SK-N-DZ (cell line): Measurements from ENCODE around the gene TGFBR3L.

Experiments
- DNase-seq: peaks from one replicate; pipeline ENCODE4 v3.0.0-alpha.2; 2015; ENCODE audit warnings: low spot score

The TGFBR3L gene

DNA sequence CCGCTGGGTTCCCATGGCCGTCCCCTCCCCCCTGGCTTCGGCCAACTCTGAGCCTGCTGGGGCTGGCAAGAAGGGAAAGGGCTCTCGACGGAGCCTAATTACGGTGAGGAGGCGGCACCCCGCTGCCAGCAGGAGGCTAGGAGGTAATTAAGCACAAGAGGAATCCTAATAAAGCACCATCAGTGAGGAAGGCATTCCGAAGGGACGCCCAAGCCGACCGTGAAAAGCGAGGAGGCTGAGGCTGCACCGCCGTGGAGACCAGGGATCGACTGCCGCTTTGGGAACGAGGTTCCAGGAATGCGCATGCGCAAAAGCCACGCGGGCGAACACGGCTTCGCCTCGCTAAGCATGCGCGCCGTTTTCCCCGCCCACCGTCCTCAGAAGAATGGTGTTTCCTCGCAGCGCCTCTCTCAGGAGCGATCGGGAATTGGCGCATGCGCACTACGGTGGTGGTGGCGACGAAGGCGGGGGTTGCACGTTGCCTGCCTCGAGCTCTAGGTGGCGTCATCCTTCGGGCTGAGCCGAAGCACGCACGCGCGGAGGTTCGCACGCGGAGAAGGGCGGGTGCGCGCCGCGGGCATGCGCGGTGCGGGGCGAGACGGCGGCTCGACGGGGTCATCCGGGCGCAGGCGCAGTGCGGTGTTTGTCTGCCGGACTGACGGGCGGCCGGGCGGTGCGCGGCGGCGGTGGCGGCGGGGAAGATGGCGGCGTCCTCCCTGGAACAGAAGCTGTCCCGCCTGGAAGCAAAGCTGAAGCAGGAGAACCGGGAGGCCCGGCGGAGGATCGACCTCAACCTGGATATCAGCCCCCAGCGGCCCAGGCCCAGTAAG, 11.2 kb upstream of the TGFBR3L start, which contains the start of gene MAP2K7:
TSS of gene MAP2K7 (plus strand) at position 634 of the 830 bp plus-strand sequence. CDS start at position 702, 68 bp downstream.
- peak; percentile 98 for DNase-seq

DNA sequence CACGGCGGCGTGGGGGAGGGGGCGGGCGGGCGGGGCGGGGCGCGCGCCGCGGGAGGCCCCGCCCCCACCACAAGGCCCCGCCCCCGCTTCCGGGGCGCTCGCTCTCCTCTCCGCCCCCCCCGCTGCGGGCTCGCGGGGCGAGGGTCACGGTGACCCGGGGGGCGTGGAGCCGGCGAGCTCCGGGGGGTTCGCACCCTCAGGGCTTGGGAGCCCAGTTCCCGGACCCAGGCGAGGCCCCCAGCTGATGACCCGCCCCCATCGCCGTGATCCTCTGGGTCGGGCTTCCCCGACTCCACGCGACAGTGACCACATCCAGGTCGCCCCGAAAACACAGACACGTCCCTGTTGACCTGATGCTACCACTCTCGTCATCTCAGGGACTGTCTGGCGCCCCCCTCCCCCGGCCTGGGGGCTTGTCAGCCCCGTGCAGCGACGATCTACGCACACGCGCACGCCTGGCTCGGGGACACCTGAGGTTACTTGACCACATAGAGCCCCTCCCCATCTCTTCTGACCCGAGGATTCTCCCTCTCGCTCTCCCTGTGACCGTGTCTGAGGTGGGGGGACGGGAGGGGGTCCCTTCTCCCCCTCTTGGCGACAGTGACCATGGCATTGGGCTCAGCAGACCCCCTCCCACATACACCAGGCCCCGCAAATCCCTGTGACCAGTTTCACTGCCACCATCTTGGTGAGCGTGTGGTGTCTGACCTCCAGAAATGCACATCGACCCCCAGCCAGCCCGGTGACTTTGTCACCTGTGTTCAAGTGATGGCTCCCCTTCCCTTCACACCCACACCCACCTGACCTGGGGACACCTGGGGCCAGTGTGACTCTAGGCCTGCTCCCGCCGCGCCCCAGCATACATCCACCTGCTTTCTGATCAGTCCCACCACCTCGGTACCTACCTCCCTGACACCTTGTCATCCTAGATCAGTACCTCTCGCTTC, 10.3 kb upstream of the TGFBR3L start:
- DNase-seq = no peak

GRCh38 chr19:7905268-7905667, 9.4 kb upstream of the TGFBR3L start:
- no peak for DNase-seq

DNA sequence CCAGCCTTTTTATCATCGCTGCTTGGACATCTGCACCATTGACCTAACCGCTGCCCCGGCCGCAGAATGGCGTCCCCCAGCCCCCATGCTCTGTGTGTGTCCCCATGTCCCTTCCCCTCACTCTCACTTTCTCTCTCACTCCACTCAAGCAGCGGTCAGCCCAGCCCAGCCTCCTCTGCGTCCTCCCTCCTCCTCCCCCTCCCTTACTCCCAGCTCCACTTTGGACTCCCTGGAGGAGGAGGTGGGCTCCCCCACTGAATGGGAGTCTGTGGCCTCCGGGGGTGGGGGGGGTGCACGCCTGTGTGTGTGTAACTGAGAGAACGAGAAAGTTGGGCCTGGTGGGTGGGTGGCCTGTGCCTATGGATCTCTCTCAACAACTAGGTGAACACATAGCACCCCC, 8.8 kb upstream of the TGFBR3L start:
- DNase-seq = no peak

- DNase-seq = no peak
Measured at GRCh38 chr19:7907122-7907521, 7.5 kb upstream of the TGFBR3L start.

- DNase-seq = no peak
Measured at GRCh38 chr19:7907544-7907943, 7.1 kb upstream of the TGFBR3L start.

DNA sequence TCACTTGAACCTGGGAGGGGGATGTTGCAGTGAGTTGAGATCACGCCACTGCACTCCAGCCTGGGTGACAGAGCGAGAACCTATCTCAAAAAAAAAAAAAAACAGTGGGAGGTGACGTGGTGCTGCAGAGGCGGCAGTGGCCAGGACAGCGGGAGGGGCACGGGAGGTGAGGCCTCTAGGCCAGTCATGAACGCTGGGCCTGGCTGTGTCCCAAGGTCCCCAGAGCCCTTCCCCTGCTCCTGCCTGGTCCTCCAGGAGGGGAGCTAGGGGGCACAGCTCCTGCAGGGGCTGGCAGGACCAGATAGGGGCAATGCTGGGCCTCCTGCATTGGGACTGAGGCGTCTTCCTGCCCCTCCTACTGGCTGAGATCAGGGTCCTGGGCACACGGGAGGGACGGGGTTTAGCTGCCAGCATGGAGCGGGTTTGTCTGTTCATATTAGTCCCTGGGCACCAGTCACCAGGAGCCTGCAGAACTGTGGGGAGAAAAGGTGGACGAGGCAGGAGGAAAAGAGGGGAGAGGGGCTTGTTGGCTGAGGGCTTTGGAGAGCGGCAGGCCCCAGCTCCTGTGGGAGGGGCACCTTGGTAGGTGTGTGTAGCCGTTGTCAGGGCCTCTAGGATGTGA, 6.4 kb upstream of the TGFBR3L start:
- DNase-seq = no peak

DNA sequence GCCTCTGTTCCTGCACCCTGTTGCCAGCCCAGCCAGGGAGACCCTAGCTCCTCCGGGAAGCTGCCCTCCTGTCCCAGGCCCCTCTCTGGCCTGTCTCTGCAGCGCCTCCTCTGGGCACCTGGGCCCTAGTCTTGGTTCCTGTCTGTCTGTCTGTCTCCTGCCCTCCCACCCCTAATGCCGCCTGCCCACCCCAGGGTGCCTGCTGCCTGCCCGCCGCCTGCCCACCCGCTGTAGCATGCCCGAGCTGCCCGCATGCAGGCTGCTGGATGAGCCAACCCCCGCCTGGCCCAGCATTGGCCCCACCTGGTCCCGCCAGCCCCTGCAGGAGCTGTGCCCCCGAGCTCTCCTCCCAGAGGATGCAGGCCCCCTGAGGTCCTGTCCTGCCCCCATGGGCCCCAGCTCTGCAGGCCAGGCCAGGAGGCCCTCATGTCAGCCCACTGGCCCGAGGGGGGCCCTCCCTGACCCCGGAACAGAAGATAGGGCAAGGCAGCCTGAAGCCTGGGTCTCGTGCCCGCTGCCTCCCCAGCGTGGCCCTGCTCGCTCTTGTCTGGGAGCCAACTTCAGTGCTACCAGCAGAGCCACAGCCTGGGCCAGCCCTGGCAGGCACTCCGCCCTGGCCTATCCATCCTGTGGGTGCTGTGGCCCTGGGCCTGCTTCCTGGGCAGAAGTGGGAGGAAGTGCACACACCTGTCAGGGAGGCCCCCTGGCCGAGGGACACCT, 5.7 kb upstream of the TGFBR3L start:
- DNase-seq = no peak

- DNase-seq = no peak
Measured at GRCh38 chr19:7909471-7910067, 5.1 kb upstream of the TGFBR3L start.

DNA sequence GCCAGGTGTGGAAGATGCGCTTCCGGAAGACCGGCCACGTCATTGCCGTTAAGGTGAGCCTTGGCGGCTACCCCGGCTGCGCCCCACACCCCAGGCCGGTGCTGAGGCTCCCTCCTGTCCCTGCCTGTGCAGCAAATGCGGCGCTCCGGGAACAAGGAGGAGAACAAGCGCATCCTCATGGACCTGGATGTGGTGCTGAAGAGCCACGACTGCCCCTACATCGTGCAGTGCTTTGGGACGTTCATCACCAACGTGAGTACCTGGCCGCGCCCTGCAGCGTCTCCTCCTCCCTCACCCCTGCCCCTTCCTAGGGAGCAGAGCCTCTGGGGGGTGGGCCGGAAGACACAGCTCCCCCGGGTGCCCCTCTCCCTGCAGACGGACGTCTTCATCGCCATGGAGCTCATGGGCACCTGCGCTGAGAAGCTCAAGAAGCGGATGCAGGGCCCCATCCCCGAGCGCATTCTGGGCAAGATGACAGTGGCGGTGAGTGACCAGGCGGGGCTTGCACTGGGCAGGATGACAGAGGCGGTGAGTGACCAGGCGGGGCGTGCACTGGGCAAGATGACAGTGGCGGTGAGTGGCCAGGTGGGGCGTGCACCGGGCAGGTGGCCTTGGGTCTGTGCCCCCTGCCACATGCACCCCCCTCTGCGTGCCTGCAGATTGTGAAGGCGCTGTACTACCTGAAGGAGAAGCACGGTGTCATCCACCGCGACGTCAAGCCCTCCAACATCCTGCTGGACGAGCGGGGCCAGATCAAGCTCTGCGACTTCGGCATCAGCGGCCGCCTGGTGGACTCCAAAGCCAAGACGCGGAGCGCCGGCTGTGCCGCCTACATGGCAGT, 4.1 kb upstream of the TGFBR3L start:
- DNase-seq = no peak

GRCh38 chr19:7911508-7912143, 3.0 kb upstream of the TGFBR3L start:
- no peak for DNase-seq

GRCh38 chr19:7912144-7912696, 2.4 kb upstream of the TGFBR3L start:
- no peak for DNase-seq

DNA sequence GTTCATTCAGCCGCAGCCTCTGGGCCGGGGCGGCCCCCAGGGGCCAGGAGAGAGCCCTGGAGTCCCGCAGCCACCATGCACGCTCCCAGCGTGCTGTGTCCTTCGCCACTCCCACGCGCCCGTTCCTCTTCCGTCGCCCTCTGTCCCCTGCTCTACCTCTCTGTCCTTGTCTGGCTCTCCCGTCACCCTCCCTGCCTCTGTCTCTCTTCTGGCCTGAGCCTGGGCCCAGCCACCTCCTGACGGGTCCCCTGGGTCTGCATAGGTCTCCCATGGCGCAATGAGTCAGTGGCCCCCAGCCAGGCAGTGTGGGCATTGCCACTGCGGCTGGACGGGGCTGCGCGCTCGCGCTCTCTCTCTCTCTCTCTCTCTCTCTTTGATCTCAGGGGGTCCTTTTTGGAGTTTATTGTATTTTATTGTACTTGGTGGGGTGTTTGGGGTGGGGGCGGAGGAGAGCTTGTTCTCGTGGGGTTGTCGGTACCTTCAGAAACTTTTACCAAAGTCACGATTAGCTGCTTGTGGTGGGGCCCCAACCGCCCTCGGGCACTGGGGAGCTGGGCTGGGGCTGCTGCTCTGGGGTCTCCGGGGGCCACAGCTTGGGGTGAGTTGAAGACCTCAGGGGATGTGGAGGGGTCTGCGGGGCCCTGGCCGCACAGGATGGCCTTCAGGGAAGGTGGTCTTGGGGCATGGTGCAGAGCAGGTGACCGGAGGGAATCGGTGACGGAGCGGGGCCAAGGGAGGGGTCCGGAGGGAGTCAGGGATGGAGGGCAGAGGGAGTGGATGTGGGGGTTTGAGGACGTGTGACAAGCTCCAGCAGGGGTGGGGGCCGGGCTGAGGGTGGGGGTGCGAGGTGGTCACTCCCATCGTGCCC, 1.7 kb upstream of the TGFBR3L start:
- DNase-seq = no peak

GRCh38 chr19:7913652-7914051, 978 bp upstream of the TGFBR3L start:
- DNase-seq = no peak

- no peak for DNase-seq
Measured at GRCh38 chr19:7914099-7914498, 531 bp upstream of the TGFBR3L start.

- no peak for DNase-seq
Measured at GRCh38 chr19:7915250-7916102, 846 bp downstream of the TGFBR3L start.
